Measurements from ENCODE around the gene PDHA1. TPM values are rescaled to one million over a fixed set of nuclear protein-coding genes. Genes with fewer than 3 reads are reported as not detected.

PDHA1 gene
- total RNA-seq, 1 donor from 2014 or later, result 74.1 TPM

- H3K9ac ChIP-seq (ENCODE audit: low read depth in 1 of 3, low read length in 3 of 3), result peak overlapping the region in 2 of 3 donors; percentile 33 to 54
These were observed 29.0 kb downstream of the PDHA1 start for GRCh38 chrX:19372547-19373331.

GRCh38 chrX:19373351-19373891 is 29.7 kb downstream of the PDHA1 start:
- Histone ChIP-seq H3K4me1 (ENCODE audit: control insufficient read depth in 3 of 3, insufficient read depth in 3 of 3, low read length in 3 of 3) (peaks cover 0 to 10% (median 6%) of the 10 kb centered on the region in 3 donors), H3K9me3 (ENCODE audit: control insufficient read depth in 3 of 3, low read length in 3 of 3) (no peaks in the 10 kb centered on the region), H3K4me3 (ENCODE audit: low read length in 3 of 3) (no peak overlapping the region), H3K9ac (ENCODE audit: low read depth in 1 of 3, low read length in 3 of 3) (no peak overlapping the region), H3K27ac (ENCODE audit: low read depth, low read length) (no peak overlapping the region), H3K36me3 (ENCODE audit: control insufficient read depth in 3 of 3, insufficient read depth in 3 of 3, low read length in 3 of 3) (no peaks in the 10 kb centered on the region), H3K27me3 (ENCODE audit: control insufficient read depth in 3 of 3, insufficient read depth in 3 of 3, low read length in 3 of 3) (no peaks in the 10 kb centered on the region)

More at GRCh38 chrX:19372547-19373331, 29.0 kb downstream of the PDHA1 start:
- Histone ChIP-seq H3K27ac (ENCODE audit: low read depth, low read length) (no peak overlapping the region), H3K4me1 (ENCODE audit: control insufficient read depth in 3 of 3, insufficient read depth in 3 of 3, low read length in 3 of 3) (peaks cover 0 to 10% (median 6%) of the 10 kb centered on the region in 3 donors), H3K36me3 (ENCODE audit: control insufficient read depth in 3 of 3, insufficient read depth in 3 of 3, low read length in 3 of 3) (no peaks in the 10 kb centered on the region), H3K4me3 (ENCODE audit: low read length in 3 of 3) (peak overlapping the region; percentile 60 to 67 (median 66)), H3K9me3 (ENCODE audit: control insufficient read depth in 3 of 3, low read length in 3 of 3) (no peaks in the 10 kb centered on the region), H3K27me3 (ENCODE audit: control insufficient read depth in 3 of 3, insufficient read depth in 3 of 3, low read length in 3 of 3) (no peaks in the 10 kb centered on the region)

- Histone ChIP-seq H3K9me3 (ENCODE audit: control insufficient read depth in 3 of 3, low read length in 3 of 3) (no peaks in the 10 kb centered on the region), H3K9ac (ENCODE audit: low read depth in 1 of 3, low read length in 3 of 3) (no peak overlapping the region), H3K4me1 (ENCODE audit: control insufficient read depth in 3 of 3, insufficient read depth in 3 of 3, low read length in 3 of 3) (peaks cover 0 to 10% (median 6%) of the 10 kb centered on the region in 3 donors), H3K27me3 (ENCODE audit: control insufficient read depth in 3 of 3, insufficient read depth in 3 of 3, low read length in 3 of 3) (no peaks in the 10 kb centered on the region), H3K27ac (ENCODE audit: low read depth, low read length) (no peak overlapping the region), H3K4me3 (ENCODE audit: low read length in 3 of 3) (no peak overlapping the region), H3K36me3 (ENCODE audit: control insufficient read depth in 3 of 3, insufficient read depth in 3 of 3, low read length in 3 of 3) (no peaks in the 10 kb centered on the region)
These were observed 31.8 kb downstream of the PDHA1 start for GRCh38 chrX:19375546-19375945.

- H3K27ac ChIP-seq (ENCODE audit: low read depth, low read length), result no peak overlapping the region
- H3K4me3 ChIP-seq (ENCODE audit: low read length in 3 of 3), result no peak overlapping the region
- H3K27me3 ChIP-seq (ENCODE audit: control insufficient read depth in 3 of 3, insufficient read depth in 3 of 3, low read length in 3 of 3), result no peaks in the 10 kb centered on the region
- H3K4me1 ChIP-seq (ENCODE audit: control insufficient read depth in 3 of 3, insufficient read depth in 3 of 3, low read length in 3 of 3), result peaks cover 0 to 4% (median 0%) of the 10 kb centered on the region in 3 donors
- H3K36me3 ChIP-seq (ENCODE audit: control insufficient read depth in 3 of 3, insufficient read depth in 3 of 3, low read length in 3 of 3), result no peaks in the 10 kb centered on the region
- H3K9ac ChIP-seq (ENCODE audit: low read depth in 1 of 3, low read length in 3 of 3), result no peak overlapping the region
- H3K9me3 ChIP-seq (ENCODE audit: control insufficient read depth in 3 of 3, low read length in 3 of 3), result no peaks in the 10 kb centered on the region
These were observed 34.1 kb downstream of the PDHA1 start for GRCh38 chrX:19377799-19378198.

GRCh38 chrX:19381326-19381725 is 37.6 kb downstream of the PDHA1 start:
- Histone ChIP-seq H3K9me3 (ENCODE audit: control insufficient read depth in 3 of 3, low read length in 3 of 3) (no peaks in the 10 kb centered on the region), H3K27ac (ENCODE audit: low read depth, low read length) (no peak overlapping the region), H3K36me3 (ENCODE audit: control insufficient read depth in 3 of 3, insufficient read depth in 3 of 3, low read length in 3 of 3) (no peaks in the 10 kb centered on the region), H3K27me3 (ENCODE audit: control insufficient read depth in 3 of 3, insufficient read depth in 3 of 3, low read length in 3 of 3) (no peaks in the 10 kb centered on the region), H3K4me1 (ENCODE audit: control insufficient read depth in 3 of 3, insufficient read depth in 3 of 3, low read length in 3 of 3) (no peaks in the 10 kb centered on the region), H3K9ac (ENCODE audit: low read depth in 1 of 3, low read length in 3 of 3) (no peak overlapping the region), H3K4me3 (ENCODE audit: low read length in 3 of 3) (no peak overlapping the region)

GRCh38 chrX:19382555-19383145 is 38.9 kb downstream of the PDHA1 start:
- Histone ChIP-seq H3K9ac (ENCODE audit: low read depth in 1 of 3, low read length in 3 of 3) (no peak overlapping the region), H3K4me1 (ENCODE audit: control insufficient read depth in 3 of 3, insufficient read depth in 3 of 3, low read length in 3 of 3) (no peaks in the 10 kb centered on the region), H3K4me3 (ENCODE audit: low read length in 3 of 3) (no peak overlapping the region), H3K36me3 (ENCODE audit: control insufficient read depth in 3 of 3, insufficient read depth in 3 of 3, low read length in 3 of 3) (no peaks in the 10 kb centered on the region), H3K27ac (ENCODE audit: low read depth, low read length) (no peak overlapping the region), H3K27me3 (ENCODE audit: control insufficient read depth in 3 of 3, insufficient read depth in 3 of 3, low read length in 3 of 3) (no peaks in the 10 kb centered on the region), H3K9me3 (ENCODE audit: control insufficient read depth in 3 of 3, low read length in 3 of 3) (no peaks in the 10 kb centered on the region)

GRCh38 chrX:19386679-19387078 is 43.0 kb downstream of the PDHA1 start:
- no peaks in the 10 kb centered on the region for H3K27me3 ChIP-seq (ENCODE audit: control insufficient read depth in 3 of 3, insufficient read depth in 3 of 3, low read length in 3 of 3)
- no peaks in the 10 kb centered on the region for H3K4me1 ChIP-seq (ENCODE audit: control insufficient read depth in 3 of 3, insufficient read depth in 3 of 3, low read length in 3 of 3)
- no peak overlapping the region for H3K4me3 ChIP-seq (ENCODE audit: low read length in 3 of 3)
- H3K27ac ChIP-seq (ENCODE audit: low read depth, low read length), result no peak overlapping the region
- H3K9me3 ChIP-seq (ENCODE audit: control insufficient read depth in 3 of 3, low read length in 3 of 3), result no peaks in the 10 kb centered on the region
- no peaks in the 10 kb centered on the region for H3K36me3 ChIP-seq (ENCODE audit: control insufficient read depth in 3 of 3, insufficient read depth in 3 of 3, low read length in 3 of 3)
- no peak overlapping the region for H3K9ac ChIP-seq (ENCODE audit: low read depth in 1 of 3, low read length in 3 of 3)

- no peaks in the 10 kb centered on the region for H3K27me3 ChIP-seq (ENCODE audit: control insufficient read depth in 3 of 3, insufficient read depth in 3 of 3, low read length in 3 of 3)
- H3K27ac ChIP-seq (ENCODE audit: low read depth, low read length), result no peak overlapping the region
- H3K36me3 ChIP-seq (ENCODE audit: control insufficient read depth in 3 of 3, insufficient read depth in 3 of 3, low read length in 3 of 3), result no peaks in the 10 kb centered on the region
- H3K9me3 ChIP-seq (ENCODE audit: control insufficient read depth in 3 of 3, low read length in 3 of 3), result no peaks in the 10 kb centered on the region
- no peak overlapping the region for H3K9ac ChIP-seq (ENCODE audit: low read depth in 1 of 3, low read length in 3 of 3)
- no peaks in the 10 kb centered on the region for H3K4me1 ChIP-seq (ENCODE audit: control insufficient read depth in 3 of 3, insufficient read depth in 3 of 3, low read length in 3 of 3)
- no peak overlapping the region for H3K4me3 ChIP-seq (ENCODE audit: low read length in 3 of 3)
These were observed 44.4 kb downstream of the PDHA1 start for GRCh38 chrX:19388064-19388679.

GRCh38 chrX:19388741-19389140 is 45.0 kb downstream of the PDHA1 start:
- no peak overlapping the region for H3K27ac ChIP-seq (ENCODE audit: low read depth, low read length)

More at GRCh38 chrX:19388741-19389140, 45.0 kb downstream of the PDHA1 start:
- H3K4me1 ChIP-seq (ENCODE audit: control insufficient read depth in 3 of 3, insufficient read depth in 3 of 3, low read length in 3 of 3), result no peaks in the 10 kb centered on the region
- H3K36me3 ChIP-seq (ENCODE audit: control insufficient read depth in 3 of 3, insufficient read depth in 3 of 3, low read length in 3 of 3), result no peaks in the 10 kb centered on the region
- H3K9me3 ChIP-seq (ENCODE audit: control insufficient read depth in 3 of 3, low read length in 3 of 3), result no peaks in the 10 kb centered on the region
- no peak overlapping the region for H3K9ac ChIP-seq (ENCODE audit: low read depth in 1 of 3, low read length in 3 of 3)
- H3K4me3 ChIP-seq (ENCODE audit: low read length in 3 of 3), result no peak overlapping the region
- H3K27me3 ChIP-seq (ENCODE audit: control insufficient read depth in 3 of 3, insufficient read depth in 3 of 3, low read length in 3 of 3), result no peaks in the 10 kb centered on the region

Data from skeletal muscle tissue (tissue), 4 donors.